HG03280 (cell line): ENCODE results near the gene CLRN3.

Experiments used
- ATAC-seq: cut with Tn5 transposase; IDR thresholded peaks from one replicate; pipeline ENCODE4 v1.9.1; 2021; ENCODE audit warnings: mild to moderate bottlenecking, moderate library complexity; ENCODE audit not compliant: unreplicated experiment

Gene CLRN3

DNA sequence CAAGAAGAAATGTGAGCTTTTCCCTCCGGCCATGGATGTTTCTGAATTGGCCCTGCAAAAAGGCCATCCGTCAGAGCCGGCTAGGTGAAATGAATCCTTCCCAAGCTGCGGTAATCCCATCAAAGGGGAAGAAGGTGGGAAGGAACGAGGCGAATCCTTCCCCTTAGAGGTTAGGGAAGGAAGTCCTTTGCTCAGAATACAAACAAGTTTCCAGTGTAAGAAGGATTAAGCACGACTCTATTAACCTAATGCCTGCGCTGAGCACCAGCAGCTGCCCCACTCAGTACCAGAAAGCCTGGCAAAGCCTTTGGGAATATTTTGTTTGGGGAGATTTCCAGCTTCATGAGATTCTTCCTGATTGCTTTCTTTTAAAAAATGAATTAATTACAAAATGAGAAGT is 42.8 kb downstream of the CLRN3 start:
- ATAC-seq = no peak

DNA sequence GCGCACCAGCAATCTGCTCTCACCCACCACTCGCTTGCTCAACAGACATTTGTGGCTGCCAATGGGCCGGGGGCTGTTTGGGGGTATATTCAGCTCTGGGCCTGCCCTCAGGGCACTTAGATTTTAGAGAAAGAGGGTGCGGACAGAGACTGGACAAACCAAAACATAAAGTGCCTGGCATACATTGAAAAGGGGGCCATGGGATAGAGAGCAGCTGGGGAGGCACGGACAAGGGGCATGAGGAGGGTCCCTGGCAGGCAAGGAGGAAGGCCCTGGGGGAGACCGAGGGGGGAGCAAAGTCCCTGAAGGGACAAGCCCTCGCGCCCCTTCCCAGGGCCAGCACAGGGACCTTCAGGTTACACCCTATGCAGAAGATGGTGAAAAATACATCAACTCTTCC is 43.5 kb downstream of the CLRN3 start:
- ATAC-seq = no peak

- ATAC-seq = no peak
Observed at GRCh38 chr10:127848226-127848625, 44.5 kb downstream of the CLRN3 start.

DNA sequence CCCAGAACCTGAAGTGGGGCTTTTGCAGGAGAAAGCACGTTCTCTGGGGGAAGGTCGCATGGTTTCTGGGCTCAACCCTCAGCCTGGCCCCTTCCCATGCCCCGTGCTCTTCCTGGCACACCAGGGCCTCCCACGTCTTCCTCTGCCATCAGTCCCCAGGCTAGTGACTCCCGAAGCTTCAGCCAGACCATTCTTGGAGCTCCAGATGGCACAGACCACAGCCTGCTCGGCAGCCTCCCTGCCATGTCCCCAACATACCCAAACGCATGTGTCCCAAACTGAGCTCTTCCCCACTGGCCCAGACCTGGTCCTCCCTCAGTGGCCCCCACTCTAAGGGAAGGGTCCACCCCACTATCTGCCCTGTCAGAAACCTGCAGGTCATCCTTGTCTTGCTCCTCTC is 47.0 kb downstream of the CLRN3 start:
- ATAC-seq = no peak

DNA sequence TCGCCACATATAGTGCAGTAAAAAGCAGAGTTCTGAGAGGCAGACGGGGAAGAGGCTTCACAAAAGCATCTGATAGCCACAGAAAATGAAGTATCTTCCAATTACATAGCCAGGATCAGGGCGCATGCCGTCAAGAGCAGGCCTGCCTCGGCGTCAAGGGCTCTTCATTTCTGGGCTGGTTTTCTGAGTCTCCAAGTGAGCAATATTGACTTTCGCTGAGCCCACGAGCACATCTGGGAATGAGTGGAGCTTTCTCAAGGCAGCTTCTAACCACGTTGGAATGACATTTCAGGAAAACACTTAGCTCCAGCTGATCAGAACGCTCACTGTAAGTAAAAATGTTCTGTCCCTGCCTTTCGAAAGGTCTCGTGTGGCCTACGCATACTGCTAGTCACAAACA is 51.9 kb downstream of the CLRN3 start:
- no peak for ATAC-seq

GRCh38 chr10:127836966-127837365 is 55.8 kb downstream of the CLRN3 start:
- no peak for ATAC-seq

- ATAC-seq = no peak
Observed at GRCh38 chr10:127836176-127836575, 56.6 kb downstream of the CLRN3 start.

DNA sequence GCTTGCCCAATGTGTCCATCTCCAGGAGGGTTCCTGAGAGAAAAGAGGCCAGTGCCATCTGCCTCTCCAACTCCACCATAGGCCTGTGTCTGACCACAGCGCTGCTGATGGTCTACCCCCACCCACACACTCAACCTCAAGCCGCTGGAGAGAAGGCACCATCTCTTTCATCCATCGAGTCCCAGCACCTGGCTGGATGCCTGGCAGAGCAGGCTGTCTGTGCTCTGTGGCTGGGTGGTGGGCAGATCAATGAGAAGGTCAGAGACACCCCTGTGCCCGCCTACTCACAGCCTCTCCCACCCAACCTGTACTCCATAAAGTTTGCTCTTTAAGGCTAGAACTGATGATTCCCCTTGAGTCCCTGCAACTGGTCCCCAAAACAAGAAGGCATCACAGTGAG is 58.0 kb downstream of the CLRN3 start:
- ATAC-seq = no peak

DNA sequence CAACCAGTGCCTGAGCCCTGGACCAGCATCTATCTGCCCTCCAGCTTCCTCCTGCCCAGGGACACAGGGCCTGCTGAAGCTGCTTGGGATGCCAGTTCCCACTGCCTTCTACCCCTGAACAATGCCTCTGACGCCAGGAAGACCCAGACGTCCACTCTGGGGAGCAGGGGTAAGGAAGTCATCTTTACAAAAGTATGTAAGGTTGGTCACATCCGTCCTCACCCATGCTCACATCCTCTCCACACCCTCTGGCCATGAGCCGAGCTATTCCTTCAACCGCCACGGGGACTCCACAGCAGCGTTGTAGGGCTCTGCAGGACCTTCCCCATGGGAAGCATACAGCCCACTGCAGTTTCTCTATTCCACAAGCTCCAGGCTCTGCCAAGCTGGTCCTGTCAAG is 58.5 kb downstream of the CLRN3 start:
- no peak for ATAC-seq

- ATAC-seq = no peak
Observed at GRCh38 chr10:127833804-127834203, 58.9 kb downstream of the CLRN3 start.

DNA sequence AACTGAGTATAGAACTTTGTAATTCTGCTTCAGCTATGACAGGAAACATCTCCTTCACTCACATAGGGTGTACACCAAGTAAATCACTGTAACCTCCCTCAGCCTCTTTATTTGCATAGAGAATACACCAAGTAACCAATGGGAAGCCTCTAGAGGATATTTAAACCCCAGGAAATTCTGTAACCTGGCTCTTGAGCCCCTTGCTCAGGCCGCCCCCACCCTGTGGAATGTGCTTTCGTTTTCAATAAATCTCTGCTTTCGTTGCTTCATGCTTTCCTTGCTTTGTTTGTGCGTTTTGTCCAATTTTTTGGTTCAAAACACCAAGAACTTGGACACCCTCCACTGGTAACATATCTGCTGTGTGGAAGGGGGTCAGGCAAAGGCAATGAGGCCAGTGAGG is 60.2 kb downstream of the CLRN3 start:
- no peak for ATAC-seq

- no peak for ATAC-seq
Observed at GRCh38 chr10:127830414-127830813, 62.3 kb downstream of the CLRN3 start.
